Panc1 (cell line): Measurements from ENCODE around the gene CRCP. TPM values are rescaled to one million over a fixed set of nuclear protein-coding genes. Genes with fewer than 3 reads are reported as not detected.

ENCODE experiments used
- ATAC-seq: fragments of 200-7000 bp; cut with Tn5 transposase; 2 replicates; pipeline ENCODE4 v1.9.1; 2020; ENCODE audit warnings: mild to moderate bottlenecking, moderate library complexity
- BruUV-seq: library from RNA; stranded (reverse); fragments of 400-500 nt; replicated peaks from 2 replicates; lab custom pipeline; 2021; lab: Mats Ljungman, UMichigan
- CTCF ChIA-PET: fragments of 300-600 bp; sonication (Branson Sonifier 250); formaldehyde crosslinking; loops from one replicate; lab custom pipeline; 2022; ENCODE audit warnings: antibody characterized with exemption; lab: Charles Lee
- POLR2A ChIA-PET: fragments of 300-600 bp; sonication (Branson Sonifier 250); formaldehyde crosslinking; loops from one replicate; lab custom pipeline; 2022; ENCODE audit warnings: antibody characterized with exemption; lab: Charles Lee
- DNase-seq: peaks from one replicate; pipeline ENCODE4 v3.0.0-alpha.2; 2010; ENCODE audit warnings: low read depth, low spot score
- H3K27ac ChIP-seq: 2 replicates; pipeline ENCODE4 v1.5.1; 2011; ENCODE audit warnings: mild to moderate bottlenecking, low read length, inconsistent platforms
- H3K27me3 ChIP-seq: fragments of 200-500 bp; sonication (Bioruptor generic); 2 replicates; pipeline ENCODE4 v1.6.0; 2014; ENCODE audit warnings: low read length, inconsistent platforms; ENCODE audit not compliant: control insufficient read depth, insufficient read depth
- H3K36me3 ChIP-seq: fragments of 200-500 bp; sonication (Bioruptor generic); 2 replicates; pipeline ENCODE4 v1.5.1; 2014; ENCODE audit warnings: inconsistent platforms, mild to moderate bottlenecking, low read length, moderate library complexity; ENCODE audit not compliant: control insufficient read depth, insufficient read depth
- H3K4me1 ChIP-seq: 2 replicates; pipeline ENCODE4 v1.5.1; 2011; ENCODE audit warnings: inconsistent platforms, mild to moderate bottlenecking, low read length, moderate library complexity; ENCODE audit not compliant: control insufficient read depth, insufficient read depth
- H3K4me3 ChIP-seq, 2 experiments: 2 replicates each; pipeline ENCODE4 v1.5.1; 2011 to 2012; ENCODE audit warnings: low read depth in 2 of 2, low read length in 2 of 2, mild to moderate bottlenecking in 2 of 2, inconsistent platforms in 1 of 2, moderate library complexity in 1 of 2
- H3K9me3 ChIP-seq: fragments of 200-500 bp; sonication (Bioruptor generic); 2 replicates; pipeline ENCODE4 v1.5.1; 2014; ENCODE audit warnings: low read depth, mild to moderate bottlenecking, inconsistent platforms, low read length, moderate library complexity; ENCODE audit not compliant: control insufficient read depth, insufficient read depth
- POLR2AphosphoS5 ChIP-seq: IDR thresholded peaks from 2 replicates; pipeline ENCODE4 v1.6.1; 2012; ENCODE audit warnings: mild to moderate bottlenecking, low read depth, low read length, moderate library complexity
- SIN3A ChIP-seq: IDR thresholded peaks from 2 replicates; pipeline ENCODE4 v1.6.1; 2012; ENCODE audit warnings: low read depth, mild to moderate bottlenecking, low read length, moderate library complexity, borderline replicate concordance; ENCODE audit not compliant: insufficient read depth
- TCF7L2 ChIP-seq: IDR thresholded peaks from 2 replicates; pipeline ENCODE4 v1.6.1; 2011; ENCODE audit warnings: mild to moderate bottlenecking, low read depth, low read length, inconsistent platforms
- in situ Hi-C: cut with HindIII; loops from 2 replicates; pipeline ENCODE4 v1.10.0; 2016; ENCODE audit warnings: low sequenced_read_pairs, low pct_unique_long_range_greater_than_20kb
- intact Hi-C: fragments of 100-400 bp; cut with micrococcal nuclease; formaldehyde crosslinking; loops from one replicate; pipeline ENCODE4 v1.10.0; 2022; ENCODE audit not compliant: unreplicated experiment
- total RNA-seq: library from RNA; stranded (reverse); gene quantifications from one replicate; pipeline ENCODE4 v1.2.1, GENCODE V29; 2021; ENCODE audit not compliant: unreplicated experiment
- TF ChIP-seq, protein P1 (sequence below), 2 experiments: IDR thresholded peaks; 2 replicates each; pipeline ENCODE4 v1.6.1; 2011 to 2012; ENCODE audit warnings: low read depth in 2 of 2, control low read depth in 1 of 2, low read length in 1 of 2, mild to moderate bottlenecking in 1 of 2, moderate library complexity in 1 of 2; ENCODE audit not compliant: insufficient read depth in 1 of 2
- TF ChIP-seq, protein P2 (sequence below): fragments of 450-650 bp; IDR thresholded peaks from 2 replicates; pipeline ENCODE4 v1.5.1; 2017; ENCODE audit warnings: mild to moderate bottlenecking

Gene CRCP
- total RNA-seq, 1 experiment from 2014 or later: 46.4 TPM

GRCh38 chr7:66183700-66184099, 69.1 kb downstream of the CRCP start:
- no TSS peak for BruUV-seq

GRCh38 chr7:66185680-66186187, 71.1 kb downstream of the CRCP start:
- CTCF ChIA-PET: no interaction called here
- DNase-seq (no peak), ATAC-seq (no peak)
- POLR2A ChIA-PET: no interaction called here
- H3K9me3 ChIP-seq: no peaks in the 10 kb centered on the region
- H3K27me3 ChIP-seq: no peaks in the 10 kb centered on the region
- H3K36me3 ChIP-seq: no peaks in the 10 kb centered on the region
- H3K4me1 ChIP-seq: no peaks in the 10 kb centered on the region
- in situ Hi-C loops: no loop called here
- intact Hi-C loops: no loop called here
- H3K4me3 ChIP-seq: no peak overlapping the region
- no peak overlapping the region for H3K27ac ChIP-seq
- TF ChIP-seq SIN3A (no peak), TCF7L2 (no peak), POLR2AphosphoS5 (no peak)
- TF ChIP-seq, protein P1, sequence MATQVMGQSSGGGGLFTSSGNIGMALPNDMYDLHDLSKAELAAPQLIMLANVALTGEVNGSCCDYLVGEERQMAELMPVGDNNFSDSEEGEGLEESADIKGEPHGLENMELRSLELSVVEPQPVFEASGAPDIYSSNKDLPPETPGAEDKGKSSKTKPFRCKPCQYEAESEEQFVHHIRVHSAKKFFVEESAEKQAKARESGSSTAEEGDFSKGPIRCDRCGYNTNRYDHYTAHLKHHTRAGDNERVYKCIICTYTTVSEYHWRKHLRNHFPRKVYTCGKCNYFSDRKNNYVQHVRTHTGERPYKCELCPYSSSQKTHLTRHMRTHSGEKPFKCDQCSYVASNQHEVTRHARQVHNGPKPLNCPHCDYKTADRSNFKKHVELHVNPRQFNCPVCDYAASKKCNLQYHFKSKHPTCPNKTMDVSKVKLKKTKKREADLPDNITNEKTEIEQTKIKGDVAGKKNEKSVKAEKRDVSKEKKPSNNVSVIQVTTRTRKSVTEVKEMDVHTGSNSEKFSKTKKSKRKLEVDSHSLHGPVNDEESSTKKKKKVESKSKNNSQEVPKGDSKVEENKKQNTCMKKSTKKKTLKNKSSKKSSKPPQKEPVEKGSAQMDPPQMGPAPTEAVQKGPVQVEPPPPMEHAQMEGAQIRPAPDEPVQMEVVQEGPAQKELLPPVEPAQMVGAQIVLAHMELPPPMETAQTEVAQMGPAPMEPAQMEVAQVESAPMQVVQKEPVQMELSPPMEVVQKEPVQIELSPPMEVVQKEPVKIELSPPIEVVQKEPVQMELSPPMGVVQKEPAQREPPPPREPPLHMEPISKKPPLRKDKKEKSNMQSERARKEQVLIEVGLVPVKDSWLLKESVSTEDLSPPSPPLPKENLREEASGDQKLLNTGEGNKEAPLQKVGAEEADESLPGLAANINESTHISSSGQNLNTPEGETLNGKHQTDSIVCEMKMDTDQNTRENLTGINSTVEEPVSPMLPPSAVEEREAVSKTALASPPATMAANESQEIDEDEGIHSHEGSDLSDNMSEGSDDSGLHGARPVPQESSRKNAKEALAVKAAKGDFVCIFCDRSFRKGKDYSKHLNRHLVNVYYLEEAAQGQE (IDR thresholded peaks at IDR 0.05; ENCODE audit: insufficient read depth in 1 of 2, low read depth in 2 of 2, low read length in 1 of 2): no peak
- TF ChIP-seq, protein P2, sequence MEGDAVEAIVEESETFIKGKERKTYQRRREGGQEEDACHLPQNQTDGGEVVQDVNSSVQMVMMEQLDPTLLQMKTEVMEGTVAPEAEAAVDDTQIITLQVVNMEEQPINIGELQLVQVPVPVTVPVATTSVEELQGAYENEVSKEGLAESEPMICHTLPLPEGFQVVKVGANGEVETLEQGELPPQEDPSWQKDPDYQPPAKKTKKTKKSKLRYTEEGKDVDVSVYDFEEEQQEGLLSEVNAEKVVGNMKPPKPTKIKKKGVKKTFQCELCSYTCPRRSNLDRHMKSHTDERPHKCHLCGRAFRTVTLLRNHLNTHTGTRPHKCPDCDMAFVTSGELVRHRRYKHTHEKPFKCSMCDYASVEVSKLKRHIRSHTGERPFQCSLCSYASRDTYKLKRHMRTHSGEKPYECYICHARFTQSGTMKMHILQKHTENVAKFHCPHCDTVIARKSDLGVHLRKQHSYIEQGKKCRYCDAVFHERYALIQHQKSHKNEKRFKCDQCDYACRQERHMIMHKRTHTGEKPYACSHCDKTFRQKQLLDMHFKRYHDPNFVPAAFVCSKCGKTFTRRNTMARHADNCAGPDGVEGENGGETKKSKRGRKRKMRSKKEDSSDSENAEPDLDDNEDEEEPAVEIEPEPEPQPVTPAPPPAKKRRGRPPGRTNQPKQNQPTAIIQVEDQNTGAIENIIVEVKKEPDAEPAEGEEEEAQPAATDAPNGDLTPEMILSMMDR: no peak
- BruUV-seq: no TSS peak

More at GRCh38 chr7:66183700-66184099, 69.1 kb downstream of the CRCP start:
- H3K4me1 ChIP-seq: no peaks in the 10 kb centered on the region
- in situ Hi-C loops (no loop called here), intact Hi-C loops (no loop called here)
- TF ChIP-seq, protein P1 (IDR thresholded peaks at IDR 0.05; ENCODE audit: insufficient read depth in 1 of 2, low read depth in 2 of 2, low read length in 1 of 2): no peak
- no peak for TF ChIP-seq TCF7L2
- TF ChIP-seq, protein P2: no peak
- TF ChIP-seq SIN3A: no peak
- no peak for TF ChIP-seq POLR2AphosphoS5
- no peaks in the 10 kb centered on the region for H3K9me3 ChIP-seq
- POLR2A ChIA-PET: no interaction called here
- ATAC-seq (no peak), DNase-seq (no peak)
- CTCF ChIA-PET: no interaction called here
- no peaks in the 10 kb centered on the region for H3K27me3 ChIP-seq
- H3K36me3 ChIP-seq: no peaks in the 10 kb centered on the region
- H3K27ac ChIP-seq: no peak overlapping the region
- no peak overlapping the region for H3K4me3 ChIP-seq
